Kidney epithelial cell (primary cell): ENCODE measurements around the gene TSPYL4. TPM values are rescaled to one million over a fixed set of nuclear protein-coding genes. Genes with fewer than 3 reads are reported as not detected.

Source experiments
- DNase-seq: peaks from one replicate; pipeline ENCODE4 v3.0.0-alpha.2; 2010; ENCODE audit warnings: low read depth
- H3K27me3 ChIP-seq: 2 replicates; pipeline ENCODE4 v1.6.0; 2011; ENCODE audit warnings: low read length; ENCODE audit not compliant: control insufficient read depth, insufficient read depth
- H3K36me3 ChIP-seq: 2 replicates; pipeline ENCODE4 v1.5.1; 2011; ENCODE audit warnings: low read length; ENCODE audit not compliant: control insufficient read depth, insufficient read depth
- H3K4me3 ChIP-seq: 2 replicates; pipeline ENCODE4 v1.5.1; 2011; ENCODE audit warnings: low read depth, mild to moderate bottlenecking, control low read depth, low read length
- total RNA-seq: library from RNA; depleted of rRNA; stranded (reverse); fragments of >200 nt; gene quantifications from 2 replicates; pipeline ENCODE4 v1.2.3, GENCODE V29; 2015
- TF ChIP-seq, protein P1 (sequence below): IDR thresholded peaks from 2 replicates; pipeline ENCODE4 v1.5.1; 2011; ENCODE audit warnings: mild to moderate bottlenecking, moderate library complexity, low read length, control low read depth, inconsistent platforms; ENCODE audit not compliant: insufficient read depth, poor library complexity, severe bottlenecking

The TSPYL4 gene
- total RNA-seq: 13.5 and 14.3 TPM in 2 replicates

GRCh38 chr6:116253505-116254296 lies at the start of gene TSPYL4:
Gene TSPYL4 (minus strand): TSS chr6:116254075. CDS start chr6:116254008, 67 bp downstream.
- peak; percentile 77 for DNase-seq
- Histone ChIP-seq H3K27me3 (no peaks in the 10 kb centered on the region), H3K4me3 (peak within 1 kb of the TSS; percentile 78), H3K36me3 (peaks cover 2% of the 10 kb centered on the region)
- TF ChIP-seq, protein P1, sequence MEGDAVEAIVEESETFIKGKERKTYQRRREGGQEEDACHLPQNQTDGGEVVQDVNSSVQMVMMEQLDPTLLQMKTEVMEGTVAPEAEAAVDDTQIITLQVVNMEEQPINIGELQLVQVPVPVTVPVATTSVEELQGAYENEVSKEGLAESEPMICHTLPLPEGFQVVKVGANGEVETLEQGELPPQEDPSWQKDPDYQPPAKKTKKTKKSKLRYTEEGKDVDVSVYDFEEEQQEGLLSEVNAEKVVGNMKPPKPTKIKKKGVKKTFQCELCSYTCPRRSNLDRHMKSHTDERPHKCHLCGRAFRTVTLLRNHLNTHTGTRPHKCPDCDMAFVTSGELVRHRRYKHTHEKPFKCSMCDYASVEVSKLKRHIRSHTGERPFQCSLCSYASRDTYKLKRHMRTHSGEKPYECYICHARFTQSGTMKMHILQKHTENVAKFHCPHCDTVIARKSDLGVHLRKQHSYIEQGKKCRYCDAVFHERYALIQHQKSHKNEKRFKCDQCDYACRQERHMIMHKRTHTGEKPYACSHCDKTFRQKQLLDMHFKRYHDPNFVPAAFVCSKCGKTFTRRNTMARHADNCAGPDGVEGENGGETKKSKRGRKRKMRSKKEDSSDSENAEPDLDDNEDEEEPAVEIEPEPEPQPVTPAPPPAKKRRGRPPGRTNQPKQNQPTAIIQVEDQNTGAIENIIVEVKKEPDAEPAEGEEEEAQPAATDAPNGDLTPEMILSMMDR: no peak

DNA sequence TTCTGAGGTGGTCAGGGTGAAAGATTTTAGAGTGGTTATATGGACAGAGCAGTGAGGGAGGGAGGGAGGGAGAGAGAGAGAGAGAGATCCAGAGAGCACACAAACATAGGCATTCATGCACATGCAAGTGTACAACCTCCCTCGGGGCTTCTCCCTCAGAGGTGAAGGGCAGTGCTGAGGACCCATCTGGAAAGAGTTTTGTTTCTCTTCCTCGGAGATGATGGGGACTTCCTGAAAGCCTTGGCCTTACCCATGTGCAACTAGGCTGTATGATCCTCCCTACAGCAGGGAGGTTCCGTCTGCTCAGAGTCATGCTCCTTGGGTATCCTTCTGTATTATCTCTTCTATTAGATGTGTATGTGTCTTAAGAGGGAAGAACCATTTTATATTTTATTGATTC lies 47.2 kb upstream of the TSPYL4 start:
- no peak overlapping the region for H3K4me3 ChIP-seq
- H3K27me3 ChIP-seq: no peaks in the 10 kb centered on the region
- no peak for DNase-seq
- TF ChIP-seq, protein P1: no peak
- no peaks in the 10 kb centered on the region for H3K36me3 ChIP-seq

GRCh38 chr6:116300566-116300965 lies 46.7 kb upstream of the TSPYL4 start:
- TF ChIP-seq, protein P1: no peak
- no peak for DNase-seq
- H3K4me3 ChIP-seq: no peak overlapping the region
- no peaks in the 10 kb centered on the region for H3K36me3 ChIP-seq
- no peaks in the 10 kb centered on the region for H3K27me3 ChIP-seq

GRCh38 chr6:116298973-116299372 lies 45.1 kb upstream of the TSPYL4 start:
- no peak for DNase-seq
- H3K27me3 ChIP-seq: no peaks in the 10 kb centered on the region
- TF ChIP-seq, protein P1: no peak

GRCh38 chr6:116298273-116298672 lies 44.4 kb upstream of the TSPYL4 start:
- Histone ChIP-seq H3K36me3 (no peaks in the 10 kb centered on the region), H3K27me3 (no peaks in the 10 kb centered on the region), H3K4me3 (no peak overlapping the region)
- no peak for DNase-seq
- TF ChIP-seq, protein P1: no peak

More at GRCh38 chr6:116298973-116299372, 45.1 kb upstream of the TSPYL4 start:
- Histone ChIP-seq H3K4me3 (no peak overlapping the region), H3K36me3 (no peaks in the 10 kb centered on the region)
